Keratinocyte (primary cell): ENCODE measurements around the gene TMED5. TPM values are rescaled to one million over a fixed set of nuclear protein-coding genes. Genes with fewer than 3 reads are reported as not detected.

Source experiments
- DNase-seq: peaks from one replicate; pipeline ENCODE4 v3.0.0-alpha.2; 2011; ENCODE audit warnings: low read depth, missing footprints, low spot score
- FAIRE-seq: peaks from 2 replicates; lab custom pipeline; 2011; peaks lifted over from hg19 to GRCh38; lab: Jason Lieb, UNC
- H2AFZ ChIP-seq: 2 replicates; pipeline ENCODE4 v1.6.0; 2012; ENCODE audit warnings: low read length, control low read depth, inconsistent platforms; ENCODE audit not compliant: control insufficient read depth
- H3K27ac ChIP-seq: 2 replicates; pipeline ENCODE4 v1.5.1; 2011; ENCODE audit warnings: low read length; ENCODE audit not compliant: control insufficient read depth, insufficient read depth
- H3K27me3 ChIP-seq: 3 replicates; pipeline ENCODE4 v1.6.0; 2011; ENCODE audit warnings: low read length; ENCODE audit not compliant: control insufficient read depth, insufficient read depth; ENCODE audit errors: extremely low read depth
- H3K36me3 ChIP-seq, 2 experiments: 2 replicates in 1 of 2; 3 replicates in 1 of 2; pipeline ENCODE4 v1.5.1; 2011; ENCODE audit warnings: low read length in 2 of 2, mild to moderate bottlenecking in 1 of 2; ENCODE audit not compliant: control insufficient read depth in 2 of 2, insufficient read depth in 2 of 2; ENCODE audit errors: extremely low read depth in 1 of 2
- H3K4me1 ChIP-seq: 3 replicates; pipeline ENCODE4 v1.5.1; 2011; ENCODE audit warnings: low read length; ENCODE audit not compliant: control insufficient read depth, insufficient read depth; ENCODE audit errors: extremely low read depth
- H3K4me2 ChIP-seq: 3 replicates; pipeline ENCODE4 v1.6.0; 2011; ENCODE audit warnings: low read depth, low read length; ENCODE audit not compliant: control insufficient read depth, insufficient read depth; ENCODE audit errors: extremely low read depth
- H3K4me3 ChIP-seq, 3 experiments: fragments of 200-600 bp in 1 of 3; sonication (generic) in 1 of 3; 2 replicates in 2 of 3; 3 replicates in 1 of 3; pipeline ENCODE4 v1.5.1; 2011 to 2016; ENCODE audit warnings: low read length in 3 of 3, mild to moderate bottlenecking in 3 of 3, control low read depth in 2 of 3, inconsistent platforms in 1 of 3, low read depth in 1 of 3, mixed read lengths in 1 of 3, mixed run types in 1 of 3, moderate library complexity in 1 of 3; ENCODE audit not compliant: control insufficient read depth in 2 of 3, insufficient read depth in 2 of 3; ENCODE audit errors: extremely low read depth in 1 of 3
- H3K79me2 ChIP-seq: 2 replicates; pipeline ENCODE4 v1.6.0; 2012; ENCODE audit warnings: low read length; ENCODE audit not compliant: control insufficient read depth, insufficient read depth
- H3K9ac ChIP-seq: 3 replicates; pipeline ENCODE4 v1.6.0; 2011; ENCODE audit warnings: low read length; ENCODE audit not compliant: control insufficient read depth, insufficient read depth; ENCODE audit errors: extremely low read depth
- H3K9me1 ChIP-seq: 3 replicates; pipeline ENCODE4 v1.6.0; 2011; ENCODE audit warnings: low read length; ENCODE audit not compliant: control insufficient read depth, insufficient read depth; ENCODE audit errors: extremely low read depth
- H3K9me3 ChIP-seq: 2 replicates; pipeline ENCODE4 v1.5.1; 2012; ENCODE audit warnings: low read depth, low read length; ENCODE audit not compliant: control insufficient read depth
- H4K20me1 ChIP-seq: 3 replicates; pipeline ENCODE4 v1.6.0; 2011; ENCODE audit warnings: low read length; ENCODE audit not compliant: control insufficient read depth, insufficient read depth; ENCODE audit errors: extremely low read depth
- CTCF ChIP-seq, 3 experiments: IDR thresholded peaks in 1 of 3; conservative IDR thresholded peaks in 1 of 3; optimal IDR thresholded peaks in 1 of 3; 2 replicates in 2 of 3; 3 replicates in 1 of 3; pipeline versions ENCODE3 to v1.5.1; 2011; ENCODE audit warnings: low read length in 3 of 3, mild to moderate bottlenecking in 3 of 3, moderate library complexity in 2 of 3, control low read depth in 1 of 3, inconsistent platforms in 1 of 3; ENCODE audit not compliant: insufficient read depth in 2 of 3; ENCODE audit errors: extremely low read depth in 1 of 3
- EZH2 ChIP-seq: IDR thresholded peaks from one replicate; pipeline ENCODE4 v1.6.1; 2012; ENCODE audit warnings: inconsistent platforms, mild to moderate bottlenecking, low read length, moderate library complexity
- dilution Hi-C: fragments of 300-500 bp; cut with MboI; formaldehyde crosslinking; loops from one replicate; pipeline ENCODE4 v1.7.0; 2020; ENCODE audit warnings: low sequenced_read_pairs; ENCODE audit not compliant: extremely low pct_ligation_motif_present
- polyA plus RNA-seq, 5 experiments: library from polyadenylated mRNA; depleted of rRNA in 3 of 5; stranded (reverse) in 3 of 5; stranded (forward) in 1 of 5; unstranded in 1 of 5; fragments of >200 nt; gene quantifications; 1 replicate in 1 of 5; 2 replicates in 3 of 5; 3 replicates in 1 of 5; pipeline versions ENCODE4 v1.2.1 to v1.2.3, GENCODE V29; 2011 to 2012; ENCODE audit warnings: missing spikeins in 2 of 5, low read depth in 1 of 5, low replicate concordance in 1 of 5

TMED5 gene
- polyA plus RNA-seq, 1 donor (not counting 4 experiments of a cell fraction or from before 2014, with no cell fraction given), result 55.4 TPM

- H3K9me1 ChIP-seq, result no peaks in the 10 kb centered on the region
- no peak overlapping the region for H3K9ac ChIP-seq
- H3K4me1 ChIP-seq, result no peaks in the 10 kb centered on the region
- H3K79me2 ChIP-seq, result no peaks in the 10 kb centered on the region
- no peaks in the 10 kb centered on the region for H3K27me3 ChIP-seq
- H3K9me3 ChIP-seq, result no peaks in the 10 kb centered on the region
- dilution Hi-C loops, result no loop called here
- no peak for DNase-seq
- H2AFZ ChIP-seq, result no peak overlapping the region
- no peak overlapping the region for H3K27ac ChIP-seq
- H3K4me3 ChIP-seq, result no peak overlapping the region
- TF ChIP-seq CTCF (optimal IDR thresholded peaks at IDR 0.05 in 1 of 3, IDR thresholded peaks at IDR 0.05 in 1 of 3, conservative IDR thresholded peaks at IDR 0.05 in 1 of 3; ENCODE audit: extremely low read depth in 1 of 3, insufficient read depth in 2 of 3, low read length in 3 of 3), result no peak
- no peak for TF ChIP-seq EZH2
- H3K36me3 ChIP-seq, result peaks cover 4 to 16% of the 10 kb centered on the region in 2 experiments
- no peaks in the 10 kb centered on the region for H4K20me1 ChIP-seq
- no peak for FAIRE-seq
- no peak overlapping the region for H3K4me2 ChIP-seq
Measured at GRCh38 chr1:93200714-93201113, 20.5 kb upstream of the TMED5 start.

- Histone ChIP-seq H3K4me3 (no peak overlapping the region), H4K20me1 (no peaks in the 10 kb centered on the region), H2AFZ (no peak overlapping the region), H3K4me2 (no peak overlapping the region), H3K27ac (no peak overlapping the region), H3K9me1 (no peaks in the 10 kb centered on the region), H3K27me3 (no peaks in the 10 kb centered on the region), H3K36me3 (peaks cover 4 to 16% of the 10 kb centered on the region in 2 experiments), H3K4me1 (no peaks in the 10 kb centered on the region), H3K9me3 (no peaks in the 10 kb centered on the region), H3K79me2 (no peaks in the 10 kb centered on the region), H3K9ac (no peak overlapping the region)
- no peak for DNase-seq
- no peak for FAIRE-seq
- dilution Hi-C loops, result no loop called here
- TF ChIP-seq CTCF (optimal IDR thresholded peaks at IDR 0.05 in 1 of 3, IDR thresholded peaks at IDR 0.05 in 1 of 3, conservative IDR thresholded peaks at IDR 0.05 in 1 of 3; ENCODE audit: extremely low read depth in 1 of 3, insufficient read depth in 2 of 3, low read length in 3 of 3) (no peak), EZH2 (no peak)
Measured at GRCh38 chr1:93200086-93200620, 19.9 kb upstream of the TMED5 start.
